Natural killer cell (primary cell): ENCODE data around the gene BPI. TPM values are rescaled to one million over a fixed set of nuclear protein-coding genes. Genes with fewer than 3 reads are reported as not detected.

Experiments
- ATAC-seq, 3 donors: fragments of 150-1000 bp in 2 of 3; fragments of 200-7000 bp in 1 of 3; cut with Tn5 transposase; 1 replicate in 1 of 3; 2 replicates in 2 of 3; pipeline ENCODE4 v1.10.0; 2021; ENCODE audit warnings: mild to moderate bottlenecking in 2 of 3, moderate library complexity in 2 of 3
- DNase-seq, 2 donors: peaks; one replicate each; pipeline versions ENCODE4 v3.0.0 to v3.0.0-alpha.2; 2013 to 2021; ENCODE audit warnings: mixed read lengths in 1 of 2
- H3K27ac ChIP-seq: one replicate; pipeline ENCODE4 v1.5.1; 2013; ENCODE audit warnings: mild to moderate bottlenecking, low read length
- H3K27me3 ChIP-seq: one replicate; pipeline ENCODE4 v1.6.1; 2013; ENCODE audit warnings: low read length; ENCODE audit not compliant: control insufficient read depth, insufficient read depth
- H3K36me3 ChIP-seq: one replicate; pipeline ENCODE4 v1.6.1; 2013; ENCODE audit warnings: low read length; ENCODE audit not compliant: control insufficient read depth, insufficient read depth
- H3K4me1 ChIP-seq: one replicate; pipeline ENCODE4 v1.6.1; 2013; ENCODE audit warnings: low read length; ENCODE audit not compliant: control insufficient read depth, insufficient read depth
- H3K4me3 ChIP-seq: one replicate; pipeline ENCODE4 v1.5.1; 2013; ENCODE audit warnings: low read length
- H3K9me3 ChIP-seq: one replicate; pipeline ENCODE4 v1.6.1; 2013; ENCODE audit warnings: low read length; ENCODE audit not compliant: control insufficient read depth, insufficient read depth
- H3K27ac Mint-ChIP-seq, 2 donors: one replicate each; pipeline ENCODE4 v1.8.0; 2022; ENCODE audit warnings: mild to moderate bottlenecking in 2 of 2, mixed read lengths in 2 of 2, moderate library complexity in 1 of 2
- H3K27me3 Mint-ChIP-seq, 2 donors: one replicate each; pipeline ENCODE4 v1.8.0; 2022; ENCODE audit warnings: low read depth in 2 of 2, mixed read lengths in 2 of 2
- H3K36me3 Mint-ChIP-seq: one replicate; pipeline ENCODE4 v1.8.0; 2022; ENCODE audit warnings: mixed read lengths
- H3K4me1 Mint-ChIP-seq, 2 donors: one replicate each; pipeline ENCODE4 v1.8.0; 2022; ENCODE audit warnings: mixed read lengths in 2 of 2
- H3K4me3 Mint-ChIP-seq: one replicate; pipeline ENCODE4 v1.8.0; 2022; ENCODE audit warnings: mild to moderate bottlenecking, moderate library complexity, mixed read lengths
- H3K9me3 Mint-ChIP-seq, 2 donors: one replicate each; pipeline ENCODE4 v1.8.0; 2022; ENCODE audit warnings: mixed read lengths in 2 of 2
- CTCF ChIP-seq: fragments of 200-600 bp; IDR thresholded peaks from one replicate; pipeline ENCODE4 v1.8.0; 2022; ENCODE audit warnings: antibody characterized with exemption
- WGBS: methylation state at CpG from one replicate; pipeline ENCODE4 v1.1.7; 2013; ENCODE audit warnings: missing lambda C conversion rate; ENCODE audit not compliant: insufficient coverage; 5-methylcytosine and 5-hydroxymethylcytosine counted together
- intact Hi-C: fragments of 100-400 bp; cut with micrococcal nuclease; formaldehyde crosslinking; loops from one replicate; pipeline ENCODE4 v1.14.2; 2022
- total RNA-seq, 4 donors: library from RNA; stranded (reverse); fragments of 120-200 nt in 1 of 4; gene quantifications; one replicate each; pipeline versions ENCODE4 v1.2.3 to v1.2.4, GENCODE V29; 2013 to 2022

The BPI gene
- total RNA-seq, 3 donors from 2014 or later (not counting 1 experiment from before 2014, with no cell fraction given) = 0.20 TPM; not detected in 2

DNA sequence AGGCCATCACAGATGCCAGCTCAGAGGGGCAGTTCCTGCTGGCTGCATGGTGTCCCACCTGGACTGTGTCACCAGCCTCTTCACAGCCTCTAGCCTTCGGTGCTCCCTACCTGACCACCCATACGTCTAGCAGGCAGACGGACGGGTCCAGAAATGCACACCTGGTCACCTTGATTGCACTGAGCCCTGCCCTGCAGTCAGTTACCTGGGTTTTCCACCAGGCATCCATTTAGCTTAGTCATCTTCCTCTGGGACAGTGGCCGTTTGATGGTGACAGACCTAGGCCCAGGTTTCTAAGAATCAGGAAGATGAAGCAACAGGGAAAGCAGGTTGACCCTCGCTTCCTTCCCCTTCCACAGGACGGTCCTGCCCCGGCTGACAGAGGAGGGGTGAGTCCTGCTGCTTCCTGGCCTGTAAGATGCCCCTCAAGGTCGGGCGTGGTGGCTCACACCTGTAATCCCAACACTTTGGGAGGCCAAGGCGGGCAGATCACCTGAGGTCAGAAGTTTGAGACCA lies 9.8 kb upstream of the BPI start:
- Mint-ChIP-seq H3K4me3 (no peak overlapping the region), H3K27ac (no peak overlapping the region), H3K27me3 (peaks cover 20 to 21% of the 10 kb centered on the region in 2 donors), H3K9me3 (no peaks in the 10 kb centered on the region), H3K4me1 (no peaks in the 10 kb centered on the region), H3K36me3 (no peaks in the 10 kb centered on the region)
- Histone ChIP-seq H3K9me3 (no peaks in the 10 kb centered on the region), H3K4me3 (no peak overlapping the region), H3K27ac (no peak overlapping the region), H3K36me3 (no peaks in the 10 kb centered on the region), H3K27me3 (no peaks in the 10 kb centered on the region), H3K4me1 (no peaks in the 10 kb centered on the region)
- no peak for ATAC-seq
- WGBS = 66% methylated on average over 11 of the region's 11 CpGs
- intact Hi-C loops = no loop called here
- TF ChIP-seq CTCF = no peak
- DNase-seq = no peak

DNA sequence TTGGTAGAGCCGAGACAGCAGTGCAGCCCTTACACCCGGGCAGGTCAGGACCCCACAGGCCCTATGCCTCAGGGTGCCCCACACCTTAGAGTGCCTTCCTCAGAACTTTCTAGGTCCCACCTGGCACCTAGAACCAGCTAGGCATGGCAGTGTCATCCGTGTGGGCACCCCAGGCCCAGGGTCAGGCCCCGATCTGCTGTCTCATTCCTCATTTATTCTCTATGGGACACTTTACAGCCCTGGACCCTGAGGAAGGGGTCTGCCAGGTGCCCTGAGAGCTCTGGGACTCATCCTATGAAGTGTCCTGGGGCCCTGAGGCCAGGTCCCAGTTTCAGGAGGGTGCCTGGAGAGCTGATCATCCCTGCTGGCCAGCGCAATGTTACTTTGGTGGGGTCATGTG lies 8.1 kb upstream of the BPI start:
- Histone ChIP-seq H3K27me3 (no peaks in the 10 kb centered on the region), H3K9me3 (no peaks in the 10 kb centered on the region), H3K36me3 (no peaks in the 10 kb centered on the region), H3K4me3 (no peak overlapping the region), H3K27ac (no peak overlapping the region), H3K4me1 (peaks cover 3% of the 10 kb centered on the region)
- ATAC-seq (no peak), DNase-seq (no peak)
- TF ChIP-seq CTCF = no peak
- Mint-ChIP-seq H3K27me3 (peaks cover 22 to 24% of the 10 kb centered on the region in 2 donors), H3K27ac (no peak overlapping the region), H3K36me3 (no peaks in the 10 kb centered on the region), H3K9me3 (no peaks in the 10 kb centered on the region), H3K4me3 (no peak overlapping the region), H3K4me1 (no peaks in the 10 kb centered on the region)
- 81% methylated on average over 5 of the region's 5 CpGs for WGBS
- intact Hi-C loops = no loop called here

DNA sequence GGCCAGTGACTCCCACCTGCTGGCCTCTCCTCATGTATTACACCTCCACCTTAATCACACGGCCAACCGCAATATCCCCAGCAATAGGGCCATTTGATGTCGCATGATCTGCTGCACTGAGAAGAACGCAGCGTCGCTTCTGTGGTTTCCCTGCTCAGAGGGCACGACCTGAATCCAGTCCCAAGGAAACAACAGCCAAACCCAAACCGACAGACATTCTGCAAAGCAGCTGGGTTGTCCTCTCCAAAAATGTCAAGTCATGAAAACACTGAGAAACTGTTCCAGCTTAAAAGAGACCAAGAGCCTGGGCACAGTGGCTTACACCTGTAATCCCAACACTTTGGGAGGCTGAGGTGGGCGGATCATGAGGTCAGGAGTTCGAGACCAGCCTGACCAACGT lies 7.5 kb upstream of the BPI start:
- no peak overlapping the region for H3K4me3 ChIP-seq
- WGBS = 48% methylated on average over 9 of the region's 11 CpGs
- ATAC-seq = no peak
- Mint-ChIP-seq H3K4me3 (no peak overlapping the region), H3K36me3 (no peaks in the 10 kb centered on the region), H3K4me1 (no peaks in the 10 kb centered on the region), H3K27me3 (peaks cover 24 to 25% of the 10 kb centered on the region in 2 donors), H3K27ac (no peak overlapping the region), H3K9me3 (no peaks in the 10 kb centered on the region)
- intact Hi-C loops = no loop called here
- H3K27me3 ChIP-seq = no peaks in the 10 kb centered on the region
- DNase-seq = no peak
- H3K36me3 ChIP-seq = no peaks in the 10 kb centered on the region
- no peak overlapping the region for H3K27ac ChIP-seq
- H3K9me3 ChIP-seq = no peaks in the 10 kb centered on the region
- no peak for TF ChIP-seq CTCF
- peaks cover 3% of the 10 kb centered on the region for H3K4me1 ChIP-seq
